ENCODE results near the gene TIMM22. TPM values are rescaled to one million over a fixed set of nuclear protein-coding genes. Genes with fewer than 3 reads are reported as not detected.
A peak's percentile ranks its signal among the peaks of the same experiment; 100 is the strongest.

The TIMM22 gene
- total RNA-seq, 4 donors from 2014 or later = 14.4 to 16.1 (median 15.3) TPM

DNA sequence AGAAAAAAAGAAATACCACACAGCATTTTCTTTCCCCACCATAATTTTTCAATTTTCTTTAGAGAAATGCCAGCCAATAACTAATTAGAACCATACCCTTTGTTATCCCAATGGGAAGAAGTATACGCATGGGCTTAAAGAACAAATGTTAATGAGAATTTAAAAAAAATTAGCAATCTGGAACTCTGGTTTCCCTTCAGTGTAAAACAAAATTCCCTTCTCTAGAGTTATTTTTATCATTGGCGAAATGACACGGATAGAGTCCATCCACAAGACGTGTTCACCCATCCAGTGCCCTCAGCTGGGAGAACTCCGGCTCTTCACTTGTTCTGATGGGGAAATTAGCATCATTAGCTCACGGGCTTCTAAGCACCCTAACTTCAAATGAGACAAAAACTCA is 20.6 kb upstream of the TIMM22 start:
- intact Hi-C loops (cut with DNase I; ENCODE audit: low total_unique reads) (loop anchor here (5.0 kb wide), 1 partner anchor 244 kb away; the partner anchor contains the start of gene TLCD3A), in situ Hi-C loops (cut with MboI; ENCODE audit: low sequenced_read_pairs in 4 of 4) (loop anchor here in 1 of 4 donors (10.0 kb wide), 1 partner anchor 92 kb away; no protein-coding TSS in a partner anchor)
- peaks cover 43 to 45% of the 10 kb centered on the region in 2 donors for H3K4me1 ChIP-seq
- no peak for TF ChIP-seq POLR2A (IDR thresholded peaks at IDR 0.05)
- TF ChIP-seq, protein P1, sequence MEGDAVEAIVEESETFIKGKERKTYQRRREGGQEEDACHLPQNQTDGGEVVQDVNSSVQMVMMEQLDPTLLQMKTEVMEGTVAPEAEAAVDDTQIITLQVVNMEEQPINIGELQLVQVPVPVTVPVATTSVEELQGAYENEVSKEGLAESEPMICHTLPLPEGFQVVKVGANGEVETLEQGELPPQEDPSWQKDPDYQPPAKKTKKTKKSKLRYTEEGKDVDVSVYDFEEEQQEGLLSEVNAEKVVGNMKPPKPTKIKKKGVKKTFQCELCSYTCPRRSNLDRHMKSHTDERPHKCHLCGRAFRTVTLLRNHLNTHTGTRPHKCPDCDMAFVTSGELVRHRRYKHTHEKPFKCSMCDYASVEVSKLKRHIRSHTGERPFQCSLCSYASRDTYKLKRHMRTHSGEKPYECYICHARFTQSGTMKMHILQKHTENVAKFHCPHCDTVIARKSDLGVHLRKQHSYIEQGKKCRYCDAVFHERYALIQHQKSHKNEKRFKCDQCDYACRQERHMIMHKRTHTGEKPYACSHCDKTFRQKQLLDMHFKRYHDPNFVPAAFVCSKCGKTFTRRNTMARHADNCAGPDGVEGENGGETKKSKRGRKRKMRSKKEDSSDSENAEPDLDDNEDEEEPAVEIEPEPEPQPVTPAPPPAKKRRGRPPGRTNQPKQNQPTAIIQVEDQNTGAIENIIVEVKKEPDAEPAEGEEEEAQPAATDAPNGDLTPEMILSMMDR (IDR thresholded peaks at IDR 0.05 in 4 of 5, conservative IDR thresholded peaks at IDR 0.05 in 1 of 5) = no peak
- no peaks in the 10 kb centered on the region for H3K27me3 ChIP-seq
- DNase-seq (no peak), ATAC-seq (no peak)
- H3K27ac ChIP-seq = peak overlapping the region; percentile 6 to 96 (median 64)
- no peak overlapping the region for H3K4me3 ChIP-seq
- H3K36me3 ChIP-seq = no peaks in the 10 kb centered on the region
- no peaks in the 10 kb centered on the region for H3K9me3 ChIP-seq

GRCh38 chr17:977166-977565 is 19.8 kb upstream of the TIMM22 start:
- Histone ChIP-seq H3K36me3 (no peaks in the 10 kb centered on the region), H3K4me3 (peak overlapping the region in 2 of 4 donors; percentile 91 to 96), H3K27me3 (no peaks in the 10 kb centered on the region), H3K9me3 (no peaks in the 10 kb centered on the region), H3K4me1 (peaks cover 43 to 45% of the 10 kb centered on the region in 2 donors), H3K27ac (peak overlapping the region; percentile 6 to 96 (median 90))
- in situ Hi-C loops (cut with MboI; ENCODE audit: low sequenced_read_pairs in 4 of 4) = loop anchor here in 1 of 4 donors (10.0 kb wide), 1 partner anchor 92 kb away; no protein-coding TSS in a partner anchor
- no peak for DNase-seq
- TF ChIP-seq, protein P1 (IDR thresholded peaks at IDR 0.05 in 4 of 5, conservative IDR thresholded peaks at IDR 0.05 in 1 of 5) = no peak
- TF ChIP-seq POLR2A (IDR thresholded peaks at IDR 0.05) = no peak
- intact Hi-C loops (cut with DNase I; ENCODE audit: low total_unique reads) = loop anchor here (5.0 kb wide), 1 partner anchor 245 kb away; the partner anchor contains the start of gene TLCD3A
- ATAC-seq = no peak

GRCh38 chr17:978103-979093 is 18.5 kb upstream of the TIMM22 start:
- ATAC-seq (peak in 1 of 2 donors; percentile 13), DNase-seq (no peak)
- H3K4me1 ChIP-seq = peaks cover 43 to 45% of the 10 kb centered on the region in 2 donors
- no peaks in the 10 kb centered on the region for H3K9me3 ChIP-seq
- in situ Hi-C loops (cut with MboI; ENCODE audit: low sequenced_read_pairs in 4 of 4) = loop anchor here in 1 of 4 donors (10.0 kb wide), 1 partner anchor 94 kb away; no protein-coding TSS in a partner anchor
- H3K36me3 ChIP-seq = no peaks in the 10 kb centered on the region
- TF ChIP-seq, protein P1 (IDR thresholded peaks at IDR 0.05 in 4 of 5, conservative IDR thresholded peaks at IDR 0.05 in 1 of 5) = no peak
- TF ChIP-seq POLR2A (IDR thresholded peaks at IDR 0.05) = peak; percentile 32 to 39
- peak overlapping the region; percentile 88 to 96 (median 91) for H3K27ac ChIP-seq
- intact Hi-C loops (cut with DNase I; ENCODE audit: low total_unique reads) = loop anchor here (1.0 to 5.0 kb wide), 3 partner anchors 78 to 246 kb away; partner anchors contain the start of gene TLCD3A
- H3K4me3 ChIP-seq = peak overlapping the region; percentile 80 to 96 (median 88)
- no peaks in the 10 kb centered on the region for H3K27me3 ChIP-seq

GRCh38 chr17:979212-979538 is 17.8 kb upstream of the TIMM22 start:
- Histone ChIP-seq H3K9me3 (no peaks in the 10 kb centered on the region), H3K4me3 (peak overlapping the region; percentile 80 to 94 (median 88)), H3K4me1 (peaks cover 43 to 45% of the 10 kb centered on the region in 2 donors), H3K36me3 (no peaks in the 10 kb centered on the region), H3K27me3 (no peaks in the 10 kb centered on the region), H3K27ac (peak overlapping the region; percentile 88 to 96 (median 91))
- peak; percentile 25 to 55 for ATAC-seq
- no peak for TF ChIP-seq POLR2A (IDR thresholded peaks at IDR 0.05)
- TF ChIP-seq, protein P1 (IDR thresholded peaks at IDR 0.05 in 4 of 5, conservative IDR thresholded peaks at IDR 0.05 in 1 of 5) = no peak
- in situ Hi-C loops (cut with MboI; ENCODE audit: low sequenced_read_pairs in 4 of 4) (loop anchor here in 1 of 4 donors (10.0 kb wide), 1 partner anchor 94 kb away; no protein-coding TSS in a partner anchor), intact Hi-C loops (cut with DNase I; ENCODE audit: low total_unique reads) (loop anchor here (1.0 to 5.0 kb wide), 3 partner anchors 78 to 247 kb away; partner anchors contain the start of gene TLCD3A)
- DNase-seq = peak in 1 of 2 donors; percentile 49

Data from gastrocnemius medialis (tissue), 4 donors.